Right lobe of liver (tissue), 6 donors: ENCODE results near the gene STAP2. TPM values are rescaled to one million over a fixed set of nuclear protein-coding genes. Genes with fewer than 3 reads are reported as not detected.

Experiments used
- ATAC-seq, 4 donors: fragments of 200-7000 bp; cut with Tn5 transposase; one replicate each; pipeline ENCODE4 v1.9.1; 2020; ENCODE audit warnings: mild to moderate bottlenecking in 4 of 4, moderate library complexity in 4 of 4
- DNase-seq, 3 donors: peaks; one replicate each; pipeline ENCODE4 v3.0.0-alpha.2; 2020
- H3K27ac ChIP-seq, 3 donors: fragments of 200-600 bp; one replicate each; pipeline ENCODE4 v1.8.0; 2022
- H3K27me3 ChIP-seq, 2 donors: fragments of 200-600 bp; one replicate each; pipeline ENCODE4 v1.8.0; 2022
- H3K36me3 ChIP-seq, 4 donors: fragments of 200-600 bp; sonication (generic) in 1 of 4; one replicate each; pipeline versions ENCODE4 v1.5.1 to v1.8.0; 2017 to 2022; ENCODE audit warnings: control low read depth in 1 of 4
- H3K4me1 ChIP-seq, 4 donors: fragments of 200-600 bp; sonication (generic) in 1 of 4; one replicate each; pipeline versions ENCODE4 v1.5.1 to v1.8.0; 2017 to 2022; ENCODE audit warnings: control low read depth in 1 of 4
- H3K4me3 ChIP-seq, 3 donors: fragments of 200-600 bp; one replicate each; pipeline ENCODE4 v1.8.0; 2022
- H3K9me3 ChIP-seq, 4 donors: fragments of 200-600 bp; sonication (generic) in 1 of 4; one replicate each; pipeline versions ENCODE4 v1.5.1 to v1.8.0; 2017 to 2022; ENCODE audit warnings: control low read depth in 1 of 4
- POLR2A ChIP-seq: fragments of 450-650 bp; IDR thresholded peaks from one replicate; pipeline ENCODE4 v1.6.1; 2017; ENCODE audit warnings: antibody characterized with exemption, mild to moderate bottlenecking
- WGBS: methylation state at CpG from one replicate; pipeline ENCODE4 v1.1.6; 2018; ENCODE audit warnings: low coverage, low lambda C conversion rate; ENCODE audit not compliant: insufficient coverage; ENCODE audit errors: missing lambda C conversion rate; 5-methylcytosine and 5-hydroxymethylcytosine counted together
- intact Hi-C, 2 donors: fragments of 100-400 bp; cut with DNase I; formaldehyde crosslinking; loops; one replicate each; pipeline versions ENCODE4 v1.11.2 to v1.14.1; 2022
- long read RNA-seq: library from polyadenylated mRNA; unstranded; transcript quantifications from one replicate; pipeline ENCODE4 v2.0.0, GENCODE V29; 2019
- total RNA-seq, 6 experiments: library from RNA; depleted of rRNA in 2 of 6; stranded (reverse); fragments of >200 nt in 2 of 6; fragmentation: NEBNext Ultra II Directional in 3 of 6; extraction: Animal tissue kit (Norgen Biotek cat#: 25700) in 3 of 6; gene quantifications; one replicate each; pipeline versions ENCODE4 v1.1.0 to v1.2.4, GENCODE V29; 2016 to 2023
- TF ChIP-seq, protein P1 (sequence below), 4 donors: fragments of 200-600 bp in 3 of 4; fragments of 450-650 bp in 1 of 4; IDR thresholded peaks; one replicate each; pipeline versions ENCODE4 v1.5.1 to v1.8.0; 2016 to 2022; ENCODE audit warnings: antibody characterized with exemption in 4 of 4, mild to moderate bottlenecking in 2 of 4
- donor health status: DM: no; HTN: yes; CAD: no.
- donor health status: DM: no; HTN: no; CAD: no.
- donor health status: DM: no; HTN: no; CAD: no.
- donor health status: DM: no; HTN: yes; CAD: no.
- donor health status: DM: no; HTN: yes; CAD: no.

Gene STAP2, protein sequence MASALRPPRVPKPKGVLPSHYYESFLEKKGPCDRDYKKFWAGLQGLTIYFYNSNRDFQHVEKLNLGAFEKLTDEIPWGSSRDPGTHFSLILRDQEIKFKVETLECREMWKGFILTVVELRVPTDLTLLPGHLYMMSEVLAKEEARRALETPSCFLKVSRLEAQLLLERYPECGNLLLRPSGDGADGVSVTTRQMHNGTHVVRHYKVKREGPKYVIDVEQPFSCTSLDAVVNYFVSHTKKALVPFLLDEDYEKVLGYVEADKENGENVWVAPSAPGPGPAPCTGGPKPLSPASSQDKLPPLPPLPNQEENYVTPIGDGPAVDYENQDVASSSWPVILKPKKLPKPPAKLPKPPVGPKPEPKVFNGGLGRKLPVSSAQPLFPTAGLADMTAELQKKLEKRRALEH
- total RNA-seq: 10 to 100 TPM; 21.4 to 51.5 (median 43.0) TPM
- long read RNA-seq, transcript STAP2-201 (13 exons, 1,426 nt): major isoform, 22 of 34 reads
- long read RNA-seq, partial matches to known transcripts: 1 of 34 reads
- long read RNA-seq, other reads (novel, unspliced or antisense): 7 of 34 reads

DNA sequence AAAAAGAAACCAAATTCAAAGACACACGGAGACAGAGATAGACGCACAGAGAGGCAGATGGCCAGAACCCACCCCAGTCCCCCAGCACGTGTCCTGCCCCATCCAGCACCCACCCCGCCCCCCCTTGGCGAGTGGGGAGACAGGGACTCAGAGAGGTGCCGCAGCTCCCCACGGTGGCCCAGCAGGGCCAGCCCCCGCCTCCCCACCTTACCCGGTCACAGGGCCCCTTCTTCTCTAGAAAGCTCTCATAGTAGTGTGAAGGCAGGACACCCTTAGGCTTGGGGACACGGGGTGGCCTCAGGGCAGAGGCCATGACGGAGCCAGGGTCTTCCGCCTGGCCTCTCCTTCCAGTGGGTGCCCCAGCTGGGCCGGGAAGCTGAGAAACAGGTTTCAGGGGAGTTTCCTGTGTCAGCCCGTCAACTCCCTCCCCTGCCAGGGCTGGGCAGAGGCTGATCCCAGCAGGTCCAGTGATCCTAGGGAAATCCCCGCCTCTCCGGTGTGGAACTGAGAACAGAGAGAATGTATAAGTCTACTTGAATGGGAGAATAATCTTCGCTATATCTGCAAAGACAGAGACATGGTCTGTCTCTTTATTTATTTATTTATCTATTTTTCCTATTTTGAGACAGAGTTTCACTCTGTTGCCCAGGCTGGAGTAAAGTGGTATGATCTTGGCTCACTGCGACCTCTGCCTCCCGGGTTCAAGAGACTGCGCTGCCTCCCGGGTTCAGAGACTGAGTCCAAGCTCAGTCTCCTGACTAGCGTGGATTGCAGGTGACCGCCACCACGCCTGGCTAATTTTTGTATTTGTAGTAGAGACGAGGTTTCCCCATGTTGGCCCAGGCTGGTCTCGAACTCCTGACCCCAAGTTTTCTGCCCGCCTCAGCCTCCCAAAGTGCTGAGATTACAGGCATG lies at the start of gene STAP2:
Gene STAP2, minus strand, starts transcription at position 387 of the 915 bp plus-strand sequence. Its CDS starts 74 bp downstream, at position 313.
- 32% methylated on average over 16 of the region's 27 CpGs for WGBS
- peak; percentile 26 to 46 (median 31) for ATAC-seq

DNA sequence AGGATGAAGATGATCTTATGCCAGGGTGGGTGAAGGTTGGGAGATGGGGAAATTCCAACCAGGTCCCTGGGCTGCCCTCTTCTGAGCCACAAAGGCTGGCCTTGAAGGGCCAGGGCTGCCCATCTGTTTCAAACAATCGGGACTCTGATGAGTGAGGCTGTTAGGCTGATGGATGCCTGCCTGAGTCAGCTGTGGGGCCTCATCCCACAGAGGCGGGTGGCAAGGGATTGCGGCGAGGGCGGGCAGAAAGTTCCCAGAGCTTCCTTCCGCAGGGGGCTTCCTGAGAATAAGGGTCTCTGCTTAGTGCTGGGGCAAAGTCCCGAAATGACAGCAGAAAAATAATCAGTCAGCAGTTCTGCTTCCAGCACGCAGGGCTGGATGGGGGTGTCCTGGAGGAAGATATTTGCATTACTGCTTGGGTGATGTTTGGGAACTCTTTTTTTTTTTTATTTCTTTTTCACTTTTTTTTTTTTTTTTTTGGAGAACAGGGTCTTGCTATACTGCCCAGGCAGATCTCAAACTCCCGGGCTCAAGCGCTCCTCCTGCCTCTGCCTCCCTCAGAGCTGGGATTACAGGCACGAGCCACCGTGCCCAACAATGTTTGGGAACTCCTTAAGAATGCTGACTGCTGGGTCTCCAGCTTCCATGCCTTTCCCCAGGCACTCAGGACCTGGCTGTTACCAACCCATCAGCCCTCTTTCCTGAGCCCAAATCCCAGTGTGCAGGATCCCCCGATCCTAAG lies 47.6 kb upstream of the STAP2 start:
- Histone ChIP-seq H3K27ac (no peak overlapping the region), H3K9me3 (no peaks in the 10 kb centered on the region), H3K4me1 (peaks cover 0 to 52% (median 29%) of the 10 kb centered on the region in 4 donors)

More for the DNA sequence above, at the start of gene STAP2:
- Histone ChIP-seq H3K27ac (peak within 1 kb of the TSS; percentile 76 to 94 (median 79)), H3K9me3 (no peaks in the 10 kb centered on the region), H3K4me1 (peaks cover 0 to 45% (median 15%) of the 10 kb centered on the region in 4 donors), H3K36me3 (no peaks in the 10 kb centered on the region), H3K4me3 (peak within 1 kb of the TSS; percentile 51 to 67 (median 65)), H3K27me3 (no peaks in the 10 kb centered on the region)
- no peak for TF ChIP-seq POLR2A
- TF ChIP-seq, protein P1, sequence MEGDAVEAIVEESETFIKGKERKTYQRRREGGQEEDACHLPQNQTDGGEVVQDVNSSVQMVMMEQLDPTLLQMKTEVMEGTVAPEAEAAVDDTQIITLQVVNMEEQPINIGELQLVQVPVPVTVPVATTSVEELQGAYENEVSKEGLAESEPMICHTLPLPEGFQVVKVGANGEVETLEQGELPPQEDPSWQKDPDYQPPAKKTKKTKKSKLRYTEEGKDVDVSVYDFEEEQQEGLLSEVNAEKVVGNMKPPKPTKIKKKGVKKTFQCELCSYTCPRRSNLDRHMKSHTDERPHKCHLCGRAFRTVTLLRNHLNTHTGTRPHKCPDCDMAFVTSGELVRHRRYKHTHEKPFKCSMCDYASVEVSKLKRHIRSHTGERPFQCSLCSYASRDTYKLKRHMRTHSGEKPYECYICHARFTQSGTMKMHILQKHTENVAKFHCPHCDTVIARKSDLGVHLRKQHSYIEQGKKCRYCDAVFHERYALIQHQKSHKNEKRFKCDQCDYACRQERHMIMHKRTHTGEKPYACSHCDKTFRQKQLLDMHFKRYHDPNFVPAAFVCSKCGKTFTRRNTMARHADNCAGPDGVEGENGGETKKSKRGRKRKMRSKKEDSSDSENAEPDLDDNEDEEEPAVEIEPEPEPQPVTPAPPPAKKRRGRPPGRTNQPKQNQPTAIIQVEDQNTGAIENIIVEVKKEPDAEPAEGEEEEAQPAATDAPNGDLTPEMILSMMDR (IDR thresholded peaks at IDR 0.05): no peak
- intact Hi-C loops: loop anchor here in 1 of 2 donors (10.0 kb wide), 1 partner anchor 56 kb away; no protein-coding TSS in a partner anchor
- DNase-seq: peak; percentile 77 to 84 (median 78)

DNA sequence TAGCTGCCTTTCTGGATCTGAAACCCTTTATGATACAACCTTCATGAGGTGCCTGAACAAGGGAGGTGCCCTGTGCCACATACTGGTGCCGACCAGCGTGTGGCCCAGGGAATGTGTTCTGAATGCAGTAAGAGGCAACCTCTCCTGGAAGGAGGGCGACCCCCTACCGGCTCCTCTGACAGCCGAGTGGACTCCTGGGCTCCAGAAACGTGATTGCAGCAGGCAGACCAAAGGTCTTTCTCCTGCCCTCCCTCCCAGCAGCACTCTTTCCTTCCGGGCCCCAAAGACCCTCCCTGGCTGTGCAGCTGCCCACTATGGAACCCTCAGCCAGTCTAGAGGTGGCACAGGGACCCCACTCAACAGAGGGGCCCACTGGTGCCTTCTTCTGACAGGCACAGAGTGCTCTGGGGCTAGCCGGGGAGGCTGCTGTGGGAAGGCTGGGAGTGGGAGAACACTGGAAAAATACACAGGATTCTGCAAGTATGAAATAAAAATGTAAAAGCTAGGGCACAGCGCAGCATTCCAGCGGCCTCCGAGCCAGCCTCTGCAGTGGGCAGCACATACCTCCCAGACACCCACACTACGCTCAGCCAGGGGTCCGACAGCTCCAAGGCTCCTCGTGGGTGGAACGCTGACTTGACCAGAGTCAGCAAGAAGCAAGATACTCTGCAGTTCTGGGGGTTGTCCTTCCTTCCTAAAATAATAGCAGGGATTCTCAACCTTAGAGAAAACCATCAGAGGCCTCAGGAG lies 46.8 kb upstream of the STAP2 start:
- intact Hi-C loops: no loop called here
- Histone ChIP-seq H3K27ac (peak overlapping the region in 2 of 3 donors; percentile 18 to 24), H3K27me3 (no peaks in the 10 kb centered on the region), H3K4me3 (no peak overlapping the region), H3K36me3 (peaks cover 0 to 10% (median 3%) of the 10 kb centered on the region in 4 donors), H3K9me3 (no peaks in the 10 kb centered on the region), H3K4me1 (peaks cover 0 to 46% (median 23%) of the 10 kb centered on the region in 4 donors)
- 56% methylated on average over 11 of the region's 15 CpGs for WGBS
- TF ChIP-seq, protein P1 (IDR thresholded peaks at IDR 0.05): no peak
- no peak for TF ChIP-seq POLR2A
- DNase-seq (no peak), ATAC-seq (no peak)

More for the DNA sequence above, 47.6 kb upstream of the STAP2 start:
- WGBS: 63% methylated on average over 7 of the region's 13 CpGs
- Histone ChIP-seq H3K36me3 (peaks cover 0 to 10% (median 3%) of the 10 kb centered on the region in 4 donors), H3K4me3 (no peak overlapping the region), H3K27me3 (no peaks in the 10 kb centered on the region)
- intact Hi-C loops: no loop called here
- TF ChIP-seq, protein P1 (IDR thresholded peaks at IDR 0.05): peak in 1 of 4 donors; percentile 5
- TF ChIP-seq POLR2A: no peak
- DNase-seq (no peak), ATAC-seq (no peak)
